ENCODE data around the gene GAB2. TPM values are rescaled to one million over a fixed set of nuclear protein-coding genes. Genes with fewer than 3 reads are reported as not detected.

The GAB2 gene
- total and polyA plus RNA-seq, 2 of the 4 experiments (the other 2 are of a cell fraction), result 3.3 to 5.9 TPM

DNA sequence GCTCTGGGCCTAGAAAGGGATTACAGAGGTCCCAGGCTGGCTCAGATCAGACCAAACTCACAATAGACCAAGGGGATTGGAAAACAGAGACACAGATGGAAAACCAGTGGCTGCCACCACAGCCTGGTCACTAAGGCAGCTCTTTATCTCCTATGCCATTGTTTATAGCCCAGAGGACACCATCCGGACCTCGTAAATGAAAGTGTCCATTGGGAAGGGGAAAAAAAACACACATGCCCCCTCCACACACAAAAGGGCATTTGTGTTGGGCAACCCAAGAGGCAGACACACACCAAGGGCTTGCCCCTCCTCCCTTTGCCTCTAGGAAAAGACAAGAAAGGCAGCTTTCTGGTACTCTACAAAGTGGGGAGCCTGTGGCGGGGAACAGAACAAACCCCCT is 85.9 kb downstream of the GAB2 start:
- H2AFZ ChIP-seq (replicated peaks; ENCODE audit: low read length, poor library complexity), result no peak overlapping the region

More for the DNA sequence above, 85.9 kb downstream of the GAB2 start:
- Histone ChIP-seq H3K9ac (ENCODE audit: low read depth, low read length) (no peak overlapping the region), H3K56ac (ENCODE audit: extremely low read depth, insufficient read depth, low read length) (no peak overlapping the region), H3K18ac (ENCODE audit: low read depth, low read length) (no peak overlapping the region), H4K5ac (ENCODE audit: low read depth, low read length) (no peak overlapping the region), H3K4me1 (ENCODE audit: control insufficient read depth, insufficient read depth, low read length) (no peaks in the 10 kb centered on the region), H4K91ac (ENCODE audit: insufficient read depth, low read depth, low read length) (no peak overlapping the region), H3K4me3 (ENCODE audit: insufficient read depth, low read depth, low read length) (no peak overlapping the region), H2BK120ac (ENCODE audit: low read depth, low read length) (no peak overlapping the region), H3K14ac (replicated peaks; ENCODE audit: low read depth, low read length) (no peak overlapping the region), H3K27me3 (ENCODE audit: control insufficient read depth, insufficient read depth, low read length) (no peaks in the 10 kb centered on the region), H3K23ac (ENCODE audit: low read depth, low read length) (no peak overlapping the region), H2BK5ac (ENCODE audit: low read depth, low read length, poor library complexity, severe bottlenecking) (no peak overlapping the region), H2BK15ac (ENCODE audit: low read depth, low read length) (no peak overlapping the region), H4K20me1 (ENCODE audit: insufficient read depth, low read length) (no peaks in the 10 kb centered on the region), H3K9me3 (ENCODE audit: control insufficient read depth, insufficient read depth, low read length) (no peaks in the 10 kb centered on the region), H2BK20ac (ENCODE audit: low read depth, low read length) (no peak overlapping the region), H3K79me1 (ENCODE audit: low read depth in 1 of 2, low read length in 2 of 2) (peaks cover 4 to 19% of the 10 kb centered on the region in 2 experiments; a peak in 3 of 4 replicates), H3K27ac (ENCODE audit: insufficient read depth, low read length) (no peak overlapping the region), H2AK5ac (ENCODE audit: low read depth, low read length) (no peak overlapping the region), H4K8ac (ENCODE audit: low read depth in 2 of 2, low read length in 2 of 2) (no peak overlapping the region), H3K36me3 (ENCODE audit: control insufficient read depth, insufficient read depth, low read length) (no peaks in the 10 kb centered on the region), H2AK9ac (replicated peaks; ENCODE audit: low read depth, low read length, poor library complexity) (no peak overlapping the region), H3K4ac (ENCODE audit: low read depth, low read length) (no peak overlapping the region), H3K9me1 (ENCODE audit: insufficient read depth, low read length) (no peaks in the 10 kb centered on the region), H3K4me2 (ENCODE audit: low read depth, low read length) (no peak overlapping the region)
- BruUV-seq (replicated peaks), result no TSS peak
- intact Hi-C loops (cut with micrococcal nuclease) (no loop called here), in situ Hi-C loops (cut with MboI; ENCODE audit: low sequenced_read_pairs) (no loop called here), dilution Hi-C loops (cut with HindIII; ENCODE audit: low sequenced_read_pairs, unreplicated experiment) (no loop called here)
- TF ChIP-seq RFX5 (IDR thresholded peaks at IDR 0.05; ENCODE audit: low read depth, low read length) (no peak), RCOR1 (IDR thresholded peaks at IDR 0.05; ENCODE audit: insufficient replicate concordance, low read length) (no peak)
- TF ChIP-seq, protein P1, sequence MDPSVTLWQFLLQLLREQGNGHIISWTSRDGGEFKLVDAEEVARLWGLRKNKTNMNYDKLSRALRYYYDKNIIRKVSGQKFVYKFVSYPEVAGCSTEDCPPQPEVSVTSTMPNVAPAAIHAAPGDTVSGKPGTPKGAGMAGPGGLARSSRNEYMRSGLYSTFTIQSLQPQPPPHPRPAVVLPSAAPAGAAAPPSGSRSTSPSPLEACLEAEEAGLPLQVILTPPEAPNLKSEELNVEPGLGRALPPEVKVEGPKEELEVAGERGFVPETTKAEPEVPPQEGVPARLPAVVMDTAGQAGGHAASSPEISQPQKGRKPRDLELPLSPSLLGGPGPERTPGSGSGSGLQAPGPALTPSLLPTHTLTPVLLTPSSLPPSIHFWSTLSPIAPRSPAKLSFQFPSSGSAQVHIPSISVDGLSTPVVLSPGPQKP (IDR thresholded peaks at IDR 0.05; ENCODE audit: borderline replicate concordance, low read depth, low read length), result no peak
- POLR2A ChIA-PET (ENCODE audit: unreplicated experiment), result no interaction called here
- DNase-seq, result no peak
- CTCF ChIA-PET, result no interaction called here
- ATAC-seq (ENCODE audit: low read depth), result no peak
- WGBS, 2 experiments (ENCODE audit: extremely low coverage in 2 of 2, insufficient read length in 1 of 2), result no CpG with 5 or more reads among the region's 3 CpGs

Measured in IMR-90 (cell line).